IMR-90 (cell line): Measurements from ENCODE around the gene CEACAM21. TPM values are rescaled to one million over a fixed set of nuclear protein-coding genes. Genes with fewer than 3 reads are reported as not detected.

Source experiments
- ATAC-seq: fragments of 200-7000 bp; cut with Tn5 transposase; 2 replicates; pipeline ENCODE4 v1.9.1; 2020; ENCODE audit warnings: low read depth, mild to moderate bottlenecking, moderate library complexity
- BruUV-seq: library from RNA; stranded (reverse); fragments of 400-500 nt; replicated peaks from 2 replicates; lab custom pipeline; 2021; lab: Mats Ljungman, UMichigan
- CTCF ChIA-PET: fragments of 300-600 bp; formaldehyde crosslinking; extraction: SDS; loops from one replicate; lab custom pipeline; 2021; ENCODE audit warnings: antibody characterized with exemption; lab: Yijun Ruan, JAX
- POLR2A ChIA-PET: fragments of 300-600 bp; sonication (Branson Sonifier 250); formaldehyde crosslinking; loops from one replicate; lab custom pipeline; 2022; ENCODE audit warnings: antibody characterized with exemption; ENCODE audit not compliant: unreplicated experiment; lab: Charles Lee
- DNase-seq: peaks from one replicate; pipeline ENCODE4 v3.0.0; 2013
- H2AFZ ChIP-seq: replicated peaks from 2 replicates; pipeline ENCODE3; 2013; ENCODE audit warnings: low read length, mild to moderate bottlenecking; ENCODE audit not compliant: poor library complexity
- H2AK5ac ChIP-seq: 2 replicates; pipeline ENCODE4 v1.6.1; 2013; ENCODE audit warnings: low read depth, low read length, inconsistent platforms
- H2AK9ac ChIP-seq: replicated peaks from 2 replicates; pipeline ENCODE3; 2013; ENCODE audit warnings: mild to moderate bottlenecking, low read depth, low read length, moderate library complexity; ENCODE audit not compliant: poor library complexity
- H2BK120ac ChIP-seq: 2 replicates; pipeline ENCODE4 v1.6.1; 2013; ENCODE audit warnings: low read depth, low read length, inconsistent platforms
- H2BK15ac ChIP-seq: 3 replicates; pipeline ENCODE4 v1.6.1; 2013; ENCODE audit warnings: low read depth, low read length, inconsistent platforms
- H2BK20ac ChIP-seq: 2 replicates; pipeline ENCODE4 v1.6.1; 2013; ENCODE audit warnings: low read depth, mild to moderate bottlenecking, inconsistent platforms, low read length, moderate library complexity
- H2BK5ac ChIP-seq: 2 replicates; pipeline ENCODE4 v1.6.1; 2013; ENCODE audit warnings: mild to moderate bottlenecking, low read depth, low read length, inconsistent platforms; ENCODE audit not compliant: poor library complexity, severe bottlenecking
- H3K14ac ChIP-seq: replicated peaks from 2 replicates; pipeline ENCODE4 v1.6.1; 2013; ENCODE audit warnings: low read depth, low read length, inconsistent platforms
- H3K18ac ChIP-seq: 2 replicates; pipeline ENCODE4 v1.6.1; 2013; ENCODE audit warnings: low read depth, low read length, control low read depth
- H3K23ac ChIP-seq: 2 replicates; pipeline ENCODE4 v1.6.1; 2013; ENCODE audit warnings: low read depth, low read length, inconsistent platforms
- H3K27ac ChIP-seq: 2 replicates; pipeline ENCODE4 v1.5.1; 2013; ENCODE audit warnings: mild to moderate bottlenecking, control low read depth, low read length; ENCODE audit not compliant: insufficient read depth
- H3K27me3 ChIP-seq: 2 replicates; pipeline ENCODE4 v1.6.1; 2013; ENCODE audit warnings: low read length; ENCODE audit not compliant: control insufficient read depth, insufficient read depth
- H3K36me3 ChIP-seq: 2 replicates; pipeline ENCODE4 v1.6.1; 2013; ENCODE audit warnings: low read length, mixed read lengths; ENCODE audit not compliant: control insufficient read depth, insufficient read depth
- H3K4ac ChIP-seq: 2 replicates; pipeline ENCODE4 v1.6.1; 2013; ENCODE audit warnings: low read depth, low read length, inconsistent platforms
- H3K4me1 ChIP-seq: 2 replicates; pipeline ENCODE4 v1.6.1; 2013; ENCODE audit warnings: low read length, mixed read lengths; ENCODE audit not compliant: control insufficient read depth, insufficient read depth
- H3K4me2 ChIP-seq: 2 replicates; pipeline ENCODE4 v1.6.1; 2013; ENCODE audit warnings: low read depth, mild to moderate bottlenecking, control low read depth, low read length, moderate library complexity
- H3K4me3 ChIP-seq: 2 replicates; pipeline ENCODE4 v1.5.1; 2013; ENCODE audit warnings: low read depth, mild to moderate bottlenecking, control low read depth, low read length, moderate library complexity; ENCODE audit not compliant: insufficient read depth
- H3K56ac ChIP-seq: 2 replicates; pipeline ENCODE4 v1.6.1; 2013; ENCODE audit warnings: low read length, inconsistent platforms; ENCODE audit not compliant: insufficient read depth; ENCODE audit errors: extremely low read depth
- H3K79me1 ChIP-seq, 2 experiments: 2 replicates each; pipeline ENCODE4 v1.6.1; 2013; ENCODE audit warnings: low read length in 2 of 2, inconsistent platforms in 1 of 2, low read depth in 1 of 2
- H3K9ac ChIP-seq: 2 replicates; pipeline ENCODE4 v1.6.1; 2013; ENCODE audit warnings: low read depth, low read length, control low read depth
- H3K9me1 ChIP-seq: 2 replicates; pipeline ENCODE4 v1.6.1; 2013; ENCODE audit warnings: low read length, inconsistent platforms; ENCODE audit not compliant: insufficient read depth
- H3K9me3 ChIP-seq: 2 replicates; pipeline ENCODE4 v1.6.1; 2013; ENCODE audit warnings: low read length; ENCODE audit not compliant: control insufficient read depth, insufficient read depth
- H4K20me1 ChIP-seq: 2 replicates; pipeline ENCODE4 v1.6.1; 2013; ENCODE audit warnings: low read length, inconsistent platforms; ENCODE audit not compliant: insufficient read depth
- H4K5ac ChIP-seq: 2 replicates; pipeline ENCODE4 v1.6.1; 2013; ENCODE audit warnings: mild to moderate bottlenecking, low read depth, low read length, control low read depth
- H4K8ac ChIP-seq, 2 experiments: 2 replicates each; pipeline ENCODE4 v1.6.1; 2013; ENCODE audit warnings: low read depth in 2 of 2, low read length in 2 of 2, control low read depth in 1 of 2, inconsistent platforms in 1 of 2
- H4K91ac ChIP-seq: 2 replicates; pipeline ENCODE4 v1.6.1; 2013; ENCODE audit warnings: low read depth, low read length, inconsistent platforms; ENCODE audit not compliant: insufficient read depth
- BHLHE40 ChIP-seq: fragments of 150-350 bp; IDR thresholded peaks from 2 replicates; pipeline ENCODE4 v1.6.1; 2016; ENCODE audit warnings: mild to moderate bottlenecking, low read depth, low read length
- NFE2L2 ChIP-seq: fragments of 150-350 bp; IDR thresholded peaks from 2 replicates; pipeline ENCODE4 v1.6.1; 2016; ENCODE audit warnings: low read depth, mild to moderate bottlenecking, low read length
- POLR2A ChIP-seq: IDR thresholded peaks from 2 replicates; pipeline ENCODE4 v1.6.1; 2012; ENCODE audit warnings: mild to moderate bottlenecking, low read depth, low read length
- RAD21 ChIP-seq: IDR thresholded peaks from 2 replicates; pipeline ENCODE4 v1.6.1; 2012; ENCODE audit warnings: low read length, improper control_type of control experiment
- RFX5 ChIP-seq: IDR thresholded peaks from 2 replicates; pipeline ENCODE4 v1.8.0; 2012; ENCODE audit warnings: low read depth, mild to moderate bottlenecking, low read length, moderate library complexity
- SMC3 ChIP-seq: fragments of 150-350 bp; IDR thresholded peaks from 2 replicates; pipeline ENCODE4 v1.6.1; 2016; ENCODE audit warnings: low read depth, mild to moderate bottlenecking, antibody characterized with exemption, low read length, moderate library complexity
- WGBS, 2 experiments: methylation state at CpG; one replicate each; pipeline versions ENCODE4 v1.1.5 to v1.1.7; 2013; ENCODE audit warnings: missing lambda C conversion rate in 2 of 2; ENCODE audit not compliant: insufficient read length in 1 of 2; ENCODE audit errors: extremely low coverage in 2 of 2; 5-methylcytosine and 5-hydroxymethylcytosine counted together
- dilution Hi-C: fragments of 300-500 bp; cut with HindIII; formaldehyde crosslinking; loops from one replicate; pipeline ENCODE4 v1.14.3; 2018; ENCODE audit warnings: low sequenced_read_pairs; ENCODE audit not compliant: unreplicated experiment
- in situ Hi-C: fragments of 300-500 bp; cut with MboI; formaldehyde crosslinking; loops from 3 replicates; pipeline ENCODE4 v1.14.3; 2019; ENCODE audit warnings: low sequenced_read_pairs, inconsistent platforms, mixed read lengths
- intact Hi-C: fragments of 100-400 bp; cut with micrococcal nuclease; formaldehyde crosslinking; loops from 2 replicates; pipeline ENCODE4 v1.10.0; 2022
- polyA plus RNA-seq, 3 experiments: library from polyadenylated mRNA; depleted of rRNA; stranded (reverse); fragments of >200 nt; gene quantifications; 2 replicates each; pipeline ENCODE4 v1.2.3, GENCODE V29; 2012; ENCODE audit warnings: low replicate concordance in 1 of 3
- total RNA-seq: library from RNA; depleted of rRNA; stranded (reverse); fragments of >200 nt; gene quantifications from 2 replicates; pipeline ENCODE4 v1.2.3, GENCODE V29; 2012
- TF ChIP-seq, protein P1 (sequence below): fragments of 150-350 bp; IDR thresholded peaks from 2 replicates; pipeline ENCODE4 v1.6.1; 2017; ENCODE audit warnings: mild to moderate bottlenecking, antibody characterized with exemption, low read length, low read depth
- TF ChIP-seq, protein P2 (sequence below): conservative IDR thresholded peaks from 2 replicates; pipeline ENCODE4 v1.5.1; 2012; ENCODE audit warnings: mild to moderate bottlenecking, low read depth, low read length, improper control_type of control experiment

CEACAM21 gene
- total and polyA plus RNA-seq, 2 of the 4 experiments (the other 2 are of a cell fraction) = not detected

DNA sequence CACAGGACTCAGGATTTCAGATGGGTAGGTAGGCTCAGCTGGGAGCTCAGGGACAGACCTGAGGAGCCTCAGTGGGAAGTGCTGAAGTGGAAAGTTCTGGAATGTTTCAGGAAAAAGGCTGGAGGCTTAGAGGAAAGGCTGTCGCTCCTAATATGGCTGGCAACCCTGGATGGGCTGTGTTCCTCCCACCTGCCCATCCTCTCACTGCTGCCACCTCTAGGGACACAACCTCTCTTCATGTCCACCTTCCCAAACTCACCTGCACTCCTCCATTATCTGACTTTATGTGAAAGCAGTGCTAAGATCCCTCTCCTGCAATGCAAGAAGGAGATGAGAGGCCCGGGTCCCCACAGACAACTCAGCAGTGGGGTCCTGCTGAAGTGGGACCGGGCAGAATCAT lies 5.8 kb upstream of the CEACAM21 start (continued):
- TF ChIP-seq, protein P1, sequence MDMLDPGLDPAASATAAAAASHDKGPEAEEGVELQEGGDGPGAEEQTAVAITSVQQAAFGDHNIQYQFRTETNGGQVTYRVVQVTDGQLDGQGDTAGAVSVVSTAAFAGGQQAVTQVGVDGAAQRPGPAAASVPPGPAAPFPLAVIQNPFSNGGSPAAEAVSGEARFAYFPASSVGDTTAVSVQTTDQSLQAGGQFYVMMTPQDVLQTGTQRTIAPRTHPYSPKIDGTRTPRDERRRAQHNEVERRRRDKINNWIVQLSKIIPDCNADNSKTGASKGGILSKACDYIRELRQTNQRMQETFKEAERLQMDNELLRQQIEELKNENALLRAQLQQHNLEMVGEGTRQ = no peak
- TF ChIP-seq NFE2L2 (no peak), POLR2A (no peak), RFX5 (no peak)

GRCh38 chr19:41570639-41571112 lies 5.3 kb upstream of the CEACAM21 start:
- in situ Hi-C loops = loop anchor here (5.0 kb wide), 1 partner anchor 128 kb away; the partner anchor contains the start of gene ERICH4
- TF ChIP-seq, protein P2, sequence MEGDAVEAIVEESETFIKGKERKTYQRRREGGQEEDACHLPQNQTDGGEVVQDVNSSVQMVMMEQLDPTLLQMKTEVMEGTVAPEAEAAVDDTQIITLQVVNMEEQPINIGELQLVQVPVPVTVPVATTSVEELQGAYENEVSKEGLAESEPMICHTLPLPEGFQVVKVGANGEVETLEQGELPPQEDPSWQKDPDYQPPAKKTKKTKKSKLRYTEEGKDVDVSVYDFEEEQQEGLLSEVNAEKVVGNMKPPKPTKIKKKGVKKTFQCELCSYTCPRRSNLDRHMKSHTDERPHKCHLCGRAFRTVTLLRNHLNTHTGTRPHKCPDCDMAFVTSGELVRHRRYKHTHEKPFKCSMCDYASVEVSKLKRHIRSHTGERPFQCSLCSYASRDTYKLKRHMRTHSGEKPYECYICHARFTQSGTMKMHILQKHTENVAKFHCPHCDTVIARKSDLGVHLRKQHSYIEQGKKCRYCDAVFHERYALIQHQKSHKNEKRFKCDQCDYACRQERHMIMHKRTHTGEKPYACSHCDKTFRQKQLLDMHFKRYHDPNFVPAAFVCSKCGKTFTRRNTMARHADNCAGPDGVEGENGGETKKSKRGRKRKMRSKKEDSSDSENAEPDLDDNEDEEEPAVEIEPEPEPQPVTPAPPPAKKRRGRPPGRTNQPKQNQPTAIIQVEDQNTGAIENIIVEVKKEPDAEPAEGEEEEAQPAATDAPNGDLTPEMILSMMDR = peak; percentile 86
- TF ChIP-seq BHLHE40 (no peak), SMC3 (peak; percentile 56), RAD21 (peak; percentile 79)
- H3K14ac ChIP-seq = no peak overlapping the region

More at GRCh38 chr19:41570639-41571112, 5.3 kb upstream of the CEACAM21 start:
- no peak overlapping the region for H3K4me2 ChIP-seq
- H3K79me1 ChIP-seq = no peaks in the 10 kb centered on the region
- intact Hi-C loops (loop anchor here (1.0 kb wide), 1 partner anchor 121 kb away; no protein-coding TSS in a partner anchor), dilution Hi-C loops (no loop called here)
- H3K27me3 ChIP-seq = peaks cover 2% of the 10 kb centered on the region; the same call in 1 of the 2 replicates
- H2BK120ac ChIP-seq = no peak overlapping the region
- no peaks in the 10 kb centered on the region for H3K36me3 ChIP-seq
- no peak overlapping the region for H4K91ac ChIP-seq
- H2AK5ac ChIP-seq = no peak overlapping the region
- no peak overlapping the region for H3K4ac ChIP-seq
- no peak overlapping the region for H3K27ac ChIP-seq
- ChIA-PET CTCF (interaction anchor here (0.6 to 1.6 kb wide), 9 partner anchors 10 to 503 kb away, joined by 3 to 8 read pairs (median 3); no protein-coding TSS in a partner anchor), POLR2A (no interaction called here)
- 0% methylated on average over 1 of the region's 7 CpGs; no CpG with 5 or more reads in 1 of the 2 experiments for whole genome bisulfite sequencing, 2 experiments
- no peak overlapping the region for H4K5ac ChIP-seq
- H2BK20ac ChIP-seq = no peak overlapping the region
- no peak overlapping the region for H2AK9ac ChIP-seq
- no peaks in the 10 kb centered on the region for H3K9me1 ChIP-seq
- H3K9ac ChIP-seq = no peak overlapping the region
- H3K4me3 ChIP-seq = no peak overlapping the region
- no peaks in the 10 kb centered on the region for H3K4me1 ChIP-seq
- H3K56ac ChIP-seq = no peak overlapping the region
- no peak overlapping the region for H3K18ac ChIP-seq
- no peak overlapping the region for H4K8ac ChIP-seq
- no peak overlapping the region for H2BK5ac ChIP-seq
- no peak overlapping the region for H2AFZ ChIP-seq
- H3K9me3 ChIP-seq = no peaks in the 10 kb centered on the region
- no TSS peak for BruUV-seq
- H2BK15ac ChIP-seq = no peak overlapping the region
- H4K20me1 ChIP-seq = no peaks in the 10 kb centered on the region
- ATAC-seq (peak; percentile 99), DNase-seq (peak; percentile 57)
- H3K23ac ChIP-seq = no peak overlapping the region
